DOHH2 (cell line): ENCODE results near the gene RPL18A.

Source experiments
- CTCF ChIP-seq: fragments of 200-600 bp; sonication (generic); IDR thresholded peaks from one replicate; pipeline ENCODE4 v1.5.1; 2014; ENCODE audit warnings: antibody characterized with exemption, mild to moderate bottlenecking, low read depth, low read length; ENCODE audit not compliant: poor library complexity, severe bottlenecking
- EZH2phosphoT487 ChIP-seq: fragments of 200-600 bp; sonication (generic); IDR thresholded peaks from 2 replicates; pipeline ENCODE4 v1.6.1; 2017; ENCODE audit warnings: borderline replicate concordance, mild to moderate bottlenecking, antibody characterized with exemption, low read length, moderate library complexity, mixed read lengths

- TF ChIP-seq CTCF, result no peak
- no peak for TF ChIP-seq EZH2phosphoT487
These were observed 25.1 kb upstream of the RPL18A start for GRCh38 chr19:17834350-17835181.
